GM03348 (cell line): Measurements from ENCODE around the gene GTF2H2.
"Not testable (repeated sequence)": the region's sequence is repeated elsewhere in the genome, so short reads cannot be mapped to it uniquely, and the experiment has no call there.

Source experiments
- DNase-seq: peaks from one replicate; pipeline ENCODE4 v3.0.0; 2012; ENCODE audit warnings: low spot score

GTF2H2 gene

GRCh38 chr5:71011194-71011792 is 56.2 kb downstream of the GTF2H2 start:
- DNase-seq: no peak

- not testable (repeated sequence) for DNase-seq
Observed at GRCh38 chr5:71006983-71007382, 60.5 kb downstream of the GTF2H2 start.
